Activated CD4-positive, alpha-beta T cell treated with anti-CD3 and anti-CD28 coated beads, Interleukin-2, amount 50 U/mL, for 24 hours (primary cell): ENCODE data around the gene OPRD1.
"Not testable (repeated sequence)": the region's sequence is repeated elsewhere in the genome, so short reads cannot be mapped to it uniquely, and the experiment has no call there.

Experiments
- DNase-seq, 2 donors: peaks; one replicate each; pipeline ENCODE4 v3.0.0-alpha.2; 2020; ENCODE audit warnings: low read depth in 1 of 2, low spot score in 1 of 2

OPRD1 gene

GRCh38 chr1:28811766-28812668 lies at the start of gene OPRD1:
Gene OPRD1, plus strand, starts transcription at chr1:28812170. Its CDS starts 214 bp downstream, at chr1:28812384.
- DNase-seq: no peak

GRCh38 chr1:28766532-28767183 lies 45.3 kb upstream of the OPRD1 start:
- no peak for DNase-seq

GRCh38 chr1:28770601-28771165 lies 41.3 kb upstream of the OPRD1 start:
- no peak for DNase-seq

- not testable (repeated sequence) for DNase-seq
These were observed 40.0 kb upstream of the OPRD1 start for GRCh38 chr1:28771921-28772320.

- DNase-seq: no peak
These were observed 38.9 kb upstream of the OPRD1 start for GRCh38 chr1:28773105-28773504.

GRCh38 chr1:28775121-28775942 lies 36.6 kb upstream of the OPRD1 start:
- DNase-seq: peak; percentile 21 to 42

GRCh38 chr1:28776341-28776740 lies 35.6 kb upstream of the OPRD1 start:
- DNase-seq: no peak

GRCh38 chr1:28778021-28778420 lies 33.9 kb upstream of the OPRD1 start:
- DNase-seq: no peak

GRCh38 chr1:28779751-28780408 lies 32.1 kb upstream of the OPRD1 start:
- no peak for DNase-seq

GRCh38 chr1:28781305-28781704 lies 30.7 kb upstream of the OPRD1 start:
- no peak for DNase-seq

GRCh38 chr1:28782011-28782410 lies 30.0 kb upstream of the OPRD1 start:
- DNase-seq: no peak

- DNase-seq: no peak
These were observed 28.6 kb upstream of the OPRD1 start for GRCh38 chr1:28783363-28783762.

GRCh38 chr1:28789412-28789811 lies 22.6 kb upstream of the OPRD1 start:
- DNase-seq: no peak

- no peak for DNase-seq
These were observed 22.2 kb upstream of the OPRD1 start for GRCh38 chr1:28789816-28790215.

- DNase-seq: no peak
These were observed 21.5 kb upstream of the OPRD1 start for GRCh38 chr1:28790377-28791035.

- DNase-seq: not testable (repeated sequence)
These were observed 20.0 kb upstream of the OPRD1 start for GRCh38 chr1:28791929-28792328.

- no peak for DNase-seq
These were observed 19.3 kb upstream of the OPRD1 start for GRCh38 chr1:28792644-28793121.

GRCh38 chr1:28794582-28794981 lies 17.4 kb upstream of the OPRD1 start:
- not testable (repeated sequence) for DNase-seq

- DNase-seq: no peak
These were observed 15.4 kb upstream of the OPRD1 start for GRCh38 chr1:28796352-28797211.
